ENCODE results near the gene MBTPS1.

The MBTPS1 gene

GRCh38 chr16:84074721-84075120, 42.0 kb downstream of the MBTPS1 start:
- TF ChIP-seq, protein P1, sequence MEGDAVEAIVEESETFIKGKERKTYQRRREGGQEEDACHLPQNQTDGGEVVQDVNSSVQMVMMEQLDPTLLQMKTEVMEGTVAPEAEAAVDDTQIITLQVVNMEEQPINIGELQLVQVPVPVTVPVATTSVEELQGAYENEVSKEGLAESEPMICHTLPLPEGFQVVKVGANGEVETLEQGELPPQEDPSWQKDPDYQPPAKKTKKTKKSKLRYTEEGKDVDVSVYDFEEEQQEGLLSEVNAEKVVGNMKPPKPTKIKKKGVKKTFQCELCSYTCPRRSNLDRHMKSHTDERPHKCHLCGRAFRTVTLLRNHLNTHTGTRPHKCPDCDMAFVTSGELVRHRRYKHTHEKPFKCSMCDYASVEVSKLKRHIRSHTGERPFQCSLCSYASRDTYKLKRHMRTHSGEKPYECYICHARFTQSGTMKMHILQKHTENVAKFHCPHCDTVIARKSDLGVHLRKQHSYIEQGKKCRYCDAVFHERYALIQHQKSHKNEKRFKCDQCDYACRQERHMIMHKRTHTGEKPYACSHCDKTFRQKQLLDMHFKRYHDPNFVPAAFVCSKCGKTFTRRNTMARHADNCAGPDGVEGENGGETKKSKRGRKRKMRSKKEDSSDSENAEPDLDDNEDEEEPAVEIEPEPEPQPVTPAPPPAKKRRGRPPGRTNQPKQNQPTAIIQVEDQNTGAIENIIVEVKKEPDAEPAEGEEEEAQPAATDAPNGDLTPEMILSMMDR (IDR thresholded peaks at IDR 0.05): no peak
- no peak for TF ChIP-seq ZFX (IDR thresholded peaks at IDR 0.05; ENCODE audit: borderline replicate concordance)
- H3K27ac ChIP-seq: no peak overlapping the region

DNA sequence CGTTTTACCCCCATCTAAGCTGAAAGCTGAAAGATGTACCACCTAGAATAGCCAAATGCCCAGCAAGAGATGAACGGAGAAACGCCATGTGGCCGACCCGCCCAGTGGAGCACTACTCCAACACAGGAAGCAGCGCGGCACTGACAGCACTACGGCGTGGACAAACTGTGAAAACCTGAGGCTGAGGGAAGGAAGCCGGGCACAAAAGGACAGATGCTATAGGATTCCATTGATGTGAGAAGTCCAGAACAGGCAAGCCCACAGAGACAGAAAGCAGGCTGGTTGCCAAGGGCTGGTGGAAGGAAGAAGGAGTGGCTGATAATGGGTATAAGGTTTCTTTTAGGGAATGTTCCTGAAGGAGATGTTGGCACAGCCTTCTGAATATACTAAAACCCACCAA, 44.7 kb downstream of the MBTPS1 start:
- no peak for TF ChIP-seq ZFX (IDR thresholded peaks at IDR 0.05; ENCODE audit: borderline replicate concordance)
- TF ChIP-seq, protein P1 (IDR thresholded peaks at IDR 0.05): no peak
- no peak overlapping the region for H3K27ac ChIP-seq

GRCh38 chr16:84071121-84071520, 45.6 kb downstream of the MBTPS1 start:
- TF ChIP-seq, protein P1 (IDR thresholded peaks at IDR 0.05): no peak
- TF ChIP-seq ZFX (IDR thresholded peaks at IDR 0.05; ENCODE audit: borderline replicate concordance): no peak
- no peak overlapping the region for H3K27ac ChIP-seq

DNA sequence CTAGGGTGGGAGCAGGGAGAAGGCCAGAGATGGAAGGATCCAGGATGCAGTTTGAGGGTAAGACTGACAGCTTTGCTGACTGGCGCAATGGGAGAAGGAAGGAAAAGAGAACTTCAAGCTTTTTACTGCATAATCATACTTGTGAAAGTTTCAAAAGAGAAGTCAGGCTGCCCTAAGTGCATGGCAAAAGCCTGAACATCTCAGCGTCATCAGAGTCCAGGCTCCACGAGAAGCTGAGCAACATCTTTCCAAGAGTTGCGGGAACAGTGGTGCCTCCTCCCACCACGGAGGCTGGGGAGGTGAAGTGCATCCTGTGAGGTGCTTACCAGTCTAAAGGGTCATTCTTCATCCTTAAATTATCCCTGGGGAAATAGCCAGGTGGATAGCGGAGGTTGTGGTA, 47.2 kb downstream of the MBTPS1 start:
- no peak overlapping the region for H3K27ac ChIP-seq
- no peak for TF ChIP-seq ZFX (IDR thresholded peaks at IDR 0.05; ENCODE audit: borderline replicate concordance)
- TF ChIP-seq, protein P1 (IDR thresholded peaks at IDR 0.05): no peak

DNA sequence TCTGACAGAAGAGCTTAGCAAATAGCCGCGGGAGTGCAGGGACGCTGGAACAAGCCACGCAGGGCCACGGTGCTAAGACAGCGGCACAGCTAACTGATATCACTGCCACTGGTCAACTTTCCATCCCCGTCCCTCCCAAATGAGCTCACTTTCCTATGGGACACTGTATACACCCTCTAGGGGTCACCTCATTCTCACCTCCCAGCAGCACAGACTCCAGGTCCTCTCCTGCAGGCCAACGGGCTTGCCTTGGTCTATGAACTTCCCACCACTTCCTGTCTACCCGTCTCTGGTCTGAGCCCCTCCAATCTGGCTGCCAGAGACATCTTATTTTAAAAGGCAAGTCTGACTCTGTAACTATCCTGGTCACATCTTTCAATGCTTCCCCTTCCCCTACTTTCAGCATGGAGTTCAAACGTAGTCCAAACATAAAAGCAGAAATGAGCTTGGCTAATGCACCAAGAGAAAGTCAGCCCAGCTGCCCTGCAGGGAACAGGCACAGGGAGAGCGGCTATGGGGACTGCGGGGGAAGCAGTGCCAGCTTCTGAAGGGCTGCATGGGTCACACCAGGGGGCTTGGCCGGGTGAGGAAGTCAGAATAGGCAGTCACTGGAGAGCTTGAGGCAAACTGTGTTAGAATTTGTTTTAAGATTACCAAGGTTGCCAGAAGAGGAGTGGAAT, 47.8 kb downstream of the MBTPS1 start:
- TF ChIP-seq, protein P1 (IDR thresholded peaks at IDR 0.05): no peak
- TF ChIP-seq ZFX (IDR thresholded peaks at IDR 0.05; ENCODE audit: borderline replicate concordance): no peak
- no peak overlapping the region for H3K27ac ChIP-seq

GRCh38 chr16:84068041-84068440, 48.7 kb downstream of the MBTPS1 start:
- no peak overlapping the region for H3K27ac ChIP-seq
- TF ChIP-seq ZFX (IDR thresholded peaks at IDR 0.05; ENCODE audit: borderline replicate concordance): no peak
- TF ChIP-seq, protein P1 (IDR thresholded peaks at IDR 0.05): no peak

DNA sequence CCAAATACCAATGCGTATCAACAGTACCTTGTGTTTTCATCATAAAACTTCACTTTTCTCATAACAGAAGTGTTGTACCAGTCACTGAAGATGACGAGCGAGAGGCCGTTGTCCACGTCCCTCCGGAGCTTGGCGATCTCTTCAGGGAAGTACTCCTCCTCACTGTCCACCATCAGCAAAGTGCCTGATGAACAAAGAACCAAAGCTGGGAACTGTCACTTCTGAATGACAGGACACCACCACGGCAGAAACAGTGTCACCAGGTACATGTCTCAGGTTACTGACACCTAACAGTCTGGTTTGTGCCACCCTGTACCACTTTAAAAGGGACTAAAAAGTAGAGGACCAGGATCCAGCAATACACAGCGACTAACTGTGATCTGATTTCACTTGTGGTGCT, 49.1 kb downstream of the MBTPS1 start:
- TF ChIP-seq ZFX (IDR thresholded peaks at IDR 0.05; ENCODE audit: borderline replicate concordance): no peak
- TF ChIP-seq, protein P1 (IDR thresholded peaks at IDR 0.05): no peak
- no peak overlapping the region for H3K27ac ChIP-seq

Data from 22Rv1 (cell line).